NCI-H2081 treated with DMSO at 0.1 percent for 48 hours (cell line): ENCODE results near the gene ABLIM2.
A peak's percentile ranks its signal among the peaks of the same experiment; 100 is the strongest.

ENCODE experiments used
- DNase-seq: peaks from one replicate; lab custom pipeline; 2025; lab: John Stamatoyannopoulos, UW

Gene ABLIM2

GRCh38 chr4:8158710-8159536 lies at the start of gene ABLIM2:
Gene ABLIM2 (minus strand): TSS chr4:8158813. CDS start chr4:8158689, 124 bp downstream.
- peak; percentile 93 for DNase-seq

GRCh38 chr4:8207314-8207713 lies 48.7 kb upstream of the ABLIM2 start:
- no peak for DNase-seq

- peak; percentile 38 for DNase-seq
These were observed 47.4 kb upstream of the ABLIM2 start for GRCh38 chr4:8205749-8206611.

DNA sequence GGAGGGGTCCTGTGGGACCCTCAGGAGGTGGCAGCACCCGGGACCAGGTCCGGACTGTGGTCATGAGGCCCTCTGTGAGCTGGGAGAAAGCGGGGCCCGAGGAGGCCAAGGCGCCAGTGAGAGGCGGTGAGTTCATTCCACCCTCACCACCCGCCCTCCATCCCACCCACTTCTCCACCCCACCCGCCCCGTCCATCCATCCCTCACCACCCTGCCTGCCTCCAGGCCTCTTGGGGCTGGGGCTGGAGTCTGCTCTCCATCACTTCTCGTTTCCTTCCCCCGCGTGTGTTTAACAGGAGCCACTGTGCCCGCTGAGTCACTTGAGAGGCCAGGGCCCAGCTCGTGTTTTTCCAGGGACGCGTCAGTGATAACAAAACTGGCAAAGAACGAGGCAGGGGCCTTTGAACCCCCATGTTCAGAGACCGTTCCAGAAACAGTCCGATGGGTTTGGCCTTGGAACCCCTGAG lies 46.7 kb upstream of the ABLIM2 start:
- DNase-seq = no peak

GRCh38 chr4:8204576-8205227 lies 46.1 kb upstream of the ABLIM2 start:
- DNase-seq = no peak

DNA sequence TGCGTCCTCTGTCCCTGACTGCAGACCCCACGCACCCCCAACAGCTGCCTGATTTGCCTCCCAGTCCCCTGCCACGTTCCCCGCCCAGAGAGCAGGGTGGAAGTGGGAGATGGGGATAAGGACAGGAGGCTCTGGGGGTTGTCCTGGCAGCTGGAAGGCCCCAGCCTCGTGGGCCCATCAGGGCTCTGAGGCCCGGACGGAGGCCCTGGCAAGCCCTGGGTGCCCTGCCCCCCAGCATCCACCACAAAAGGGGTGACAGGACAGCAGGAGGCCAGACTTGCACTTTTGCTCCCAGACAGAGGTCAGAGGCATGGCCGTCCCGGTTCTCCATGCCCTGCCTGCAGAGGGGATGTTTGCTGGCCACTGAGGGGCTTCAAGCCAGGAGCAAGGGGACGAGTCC lies 45.2 kb upstream of the ABLIM2 start:
- DNase-seq = no peak

DNA sequence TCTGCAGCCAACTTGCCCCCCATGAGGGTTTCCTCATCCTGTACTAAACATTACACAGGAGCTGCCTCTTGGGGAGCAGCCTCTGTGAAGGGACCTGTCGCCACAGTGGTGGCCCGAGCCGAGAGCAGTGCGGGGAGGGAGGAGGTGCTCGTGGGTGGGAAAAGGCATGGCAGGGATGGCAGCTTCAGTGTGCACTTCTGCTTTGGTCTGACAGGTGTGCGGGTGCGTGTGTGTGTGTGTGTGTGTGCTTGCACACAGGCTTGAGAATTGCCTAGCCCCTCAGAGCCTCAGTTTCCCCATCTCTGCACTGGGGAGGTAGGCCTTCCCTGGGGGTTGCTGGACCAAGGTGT lies 44.4 kb upstream of the ABLIM2 start:
- DNase-seq = no peak

DNA sequence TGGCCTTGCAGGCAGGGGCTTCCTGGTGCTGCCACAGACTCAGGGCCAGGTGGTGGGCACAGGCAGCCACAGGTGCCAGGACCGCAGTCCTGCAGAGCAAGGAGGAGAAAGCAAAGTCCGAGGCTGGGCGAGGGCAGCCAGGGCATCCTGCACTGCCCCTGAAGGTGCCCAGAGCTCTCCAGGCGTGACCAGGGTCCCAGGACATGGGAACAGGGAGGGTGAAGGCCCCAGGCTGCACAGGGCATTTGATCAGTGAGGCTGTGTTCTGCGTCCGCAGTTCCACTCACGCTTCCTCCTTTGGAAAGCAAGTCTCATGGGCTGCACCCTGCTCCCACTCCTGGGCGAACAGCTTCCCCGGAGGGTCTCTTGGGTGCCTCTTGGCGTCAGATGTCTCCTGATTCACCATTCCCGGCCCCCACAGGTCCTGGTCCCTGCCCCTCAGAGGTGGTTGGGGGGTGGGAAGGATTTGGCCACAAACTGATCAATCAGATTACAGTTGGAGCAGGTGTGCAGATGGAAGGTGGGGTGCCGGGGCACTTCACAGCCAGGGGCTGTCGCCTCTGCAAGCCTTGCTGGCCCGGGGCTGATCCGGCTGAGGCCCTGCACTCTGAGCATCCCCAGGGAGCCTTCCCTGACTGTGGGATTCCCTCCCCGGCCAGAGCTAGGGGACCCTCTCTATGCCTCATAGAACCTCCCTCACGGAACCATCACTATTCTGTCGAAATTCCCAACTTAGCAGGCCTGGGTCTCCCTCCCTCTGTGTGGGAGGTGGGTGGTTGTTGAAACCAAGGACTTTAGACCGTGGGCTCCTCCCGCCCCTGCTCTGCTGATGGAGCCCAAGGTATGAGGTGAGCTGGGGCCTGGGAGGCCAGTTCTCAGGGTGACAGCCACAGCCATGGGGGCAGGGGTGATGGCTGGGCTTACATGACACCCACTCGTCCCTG lies 43.8 kb upstream of the ABLIM2 start:
- DNase-seq = no peak

DNA sequence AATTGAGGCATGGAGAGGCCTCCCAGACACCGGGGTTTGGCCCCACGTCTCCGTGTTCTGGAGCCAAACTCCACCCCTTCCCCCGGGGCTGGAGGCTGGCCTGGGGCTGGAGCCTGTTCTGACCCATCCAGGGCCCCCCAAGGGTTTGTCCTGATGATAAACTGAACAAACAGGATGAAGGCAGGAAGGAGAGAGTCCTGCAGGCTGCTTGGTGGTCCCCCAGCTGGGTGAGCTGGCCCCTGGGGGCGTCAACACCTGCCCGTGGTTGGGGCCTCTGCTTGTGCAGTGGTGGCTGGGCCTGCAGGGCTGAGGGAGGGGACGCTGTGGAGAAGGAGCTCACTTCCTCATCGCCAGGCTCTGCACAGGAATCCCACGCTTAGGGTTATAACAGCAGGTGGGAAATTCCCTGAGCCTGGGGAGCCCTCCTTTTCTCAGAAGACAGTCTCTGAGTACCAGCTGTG lies 42.7 kb upstream of the ABLIM2 start:
- DNase-seq = no peak

GRCh38 chr4:8200302-8200975 lies 41.8 kb upstream of the ABLIM2 start:
- no peak for DNase-seq

GRCh38 chr4:8199594-8200301 lies 41.1 kb upstream of the ABLIM2 start:
- no peak for DNase-seq

GRCh38 chr4:8198906-8199593 lies 40.4 kb upstream of the ABLIM2 start, which contains the start of gene SH3TC1:
Gene SH3TC1 (plus strand): TSS chr4:8199290. CDS start chr4:8205195, 5,905 bp downstream.
- no peak for DNase-seq

GRCh38 chr4:8198206-8198905 lies 39.7 kb upstream of the ABLIM2 start:
- no peak for DNase-seq

DNA sequence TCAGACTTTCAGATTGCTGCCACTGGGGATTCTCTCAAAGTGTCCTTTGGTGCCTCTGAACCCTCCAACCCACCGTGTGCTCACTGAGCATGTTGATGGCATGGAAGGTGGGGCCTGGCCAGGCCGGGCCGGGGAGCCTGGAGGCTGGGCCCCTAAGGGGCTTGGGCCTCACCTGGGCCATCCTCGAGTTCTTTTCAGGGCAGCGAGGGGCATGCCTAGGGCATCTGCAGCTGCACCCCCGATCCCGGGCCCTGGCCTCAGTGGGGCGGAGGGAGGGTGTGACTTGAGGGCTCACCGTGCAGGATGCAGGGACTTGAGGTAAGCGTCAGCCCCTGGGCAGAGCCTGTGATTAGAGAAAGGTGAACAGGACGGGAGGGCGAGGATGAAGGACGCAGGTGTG lies 38.9 kb upstream of the ABLIM2 start:
- DNase-seq = no peak

DNA sequence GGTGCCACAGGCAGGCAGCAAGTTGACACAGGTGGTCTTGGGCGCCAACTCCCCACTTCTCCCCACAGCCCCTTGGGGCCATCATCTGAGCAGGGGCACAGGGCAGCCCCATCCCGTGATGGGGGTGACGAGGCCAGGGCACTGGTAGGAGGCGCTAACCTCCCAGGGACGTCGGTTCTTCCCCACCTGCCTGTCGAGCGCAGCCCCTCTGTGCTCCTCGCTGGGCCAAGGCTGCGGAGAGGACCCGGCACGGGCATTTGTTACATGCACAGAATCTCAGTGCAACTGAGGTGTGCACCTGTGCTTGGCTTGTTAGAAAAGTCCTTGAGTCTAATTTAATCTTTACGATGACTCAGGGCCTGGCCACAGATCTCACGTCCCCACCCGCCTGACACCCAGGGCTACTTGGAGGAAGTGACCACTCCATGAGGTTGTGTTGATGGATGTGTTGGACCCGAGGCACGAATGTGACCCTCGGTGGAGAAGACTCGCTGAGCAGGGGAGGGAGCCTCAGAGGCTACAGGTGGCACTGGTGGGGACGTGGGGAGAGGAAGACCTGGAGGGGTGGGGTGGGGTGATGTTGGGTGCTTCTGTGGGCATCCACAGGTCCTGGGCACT lies 37.3 kb upstream of the ABLIM2 start:
- DNase-seq = no peak

DNA sequence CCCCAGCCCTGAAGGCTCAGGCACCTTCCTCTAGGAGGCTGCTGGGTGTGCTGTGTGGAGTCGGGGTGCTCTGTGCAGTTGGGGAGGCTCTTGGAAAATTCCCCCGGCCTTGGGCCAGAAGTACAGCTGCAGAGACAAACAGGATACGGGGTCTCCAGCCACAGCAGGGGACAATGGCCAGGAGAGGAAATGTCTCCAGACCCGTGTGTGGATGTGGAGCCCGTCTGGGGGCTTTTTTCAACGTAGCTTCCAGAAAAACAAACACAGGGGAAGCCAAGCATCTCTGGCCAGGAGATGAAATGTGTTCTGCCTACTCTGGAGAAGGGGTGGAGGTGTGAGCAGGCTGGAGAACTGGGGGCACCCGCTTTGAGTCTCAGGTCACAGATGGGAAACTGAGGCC lies 36.8 kb upstream of the ABLIM2 start:
- DNase-seq = no peak

GRCh38 chr4:8194306-8195242 lies 36.0 kb upstream of the ABLIM2 start:
- no peak for DNase-seq
